Prostate gland (tissue), 2 donors: ENCODE data around the gene MYOT. TPM values are rescaled to one million over a fixed set of nuclear protein-coding genes. Genes with fewer than 3 reads are reported as not detected.
"Not testable (repeated sequence)": the region's sequence is repeated elsewhere in the genome, so short reads cannot be mapped to it uniquely, and the experiment has no call there.

ENCODE experiments used
- DNase-seq: peaks from one replicate; pipeline ENCODE4 v3.0.0-alpha.2; 2019; ENCODE audit warnings: low spot score
- H3K27ac ChIP-seq, 2 donors: fragments of 200-600 bp; sonication (generic); 2 replicates each; pipeline ENCODE4 v1.5.1; 2017 to 2019
- H3K27me3 ChIP-seq: fragments of 200-600 bp; sonication (generic); replicated peaks from 2 replicates; pipeline ENCODE4 v1.5.1; 2019; ENCODE audit not compliant: insufficient read depth
- H3K36me3 ChIP-seq, 2 donors: fragments of 200-600 bp; sonication (generic); 1 replicate in 1 of 2; 2 replicates in 1 of 2; pipeline versions ENCODE4 v1.5.1 to v1.8.1; 2017 to 2019
- H3K4me1 ChIP-seq: fragments of 200-600 bp; sonication (generic); replicated peaks from 2 replicates; pipeline ENCODE4 v1.5.1; 2019
- H3K4me3 ChIP-seq, 2 donors: fragments of 200-600 bp; sonication (generic); 2 replicates each; pipeline ENCODE4 v1.5.1; 2017 to 2019
- H3K9me3 ChIP-seq: fragments of 200-600 bp; sonication (generic); 2 replicates; pipeline ENCODE4 v1.5.1; 2017
- POLR2A ChIP-seq: fragments of 450-650 bp; IDR thresholded peaks from one replicate; pipeline ENCODE4 v1.6.1; 2016; ENCODE audit warnings: antibody characterized with exemption, mild to moderate bottlenecking
- POLR2AphosphoS5 ChIP-seq: sonication (generic); formaldehyde crosslinking; IDR thresholded peaks from one replicate; pipeline ENCODE4 v1.6.1; 2017; ENCODE audit warnings: antibody characterized with exemption
- WGBS: methylation state at CpG from one replicate; pipeline ENCODE4 v1.1.5; 2018; 5-methylcytosine and 5-hydroxymethylcytosine counted together
- intact Hi-C: fragments of 100-400 bp; cut with DNase I; formaldehyde crosslinking; loops from one replicate; pipeline ENCODE4 v1.14.2; 2022
- total RNA-seq, 2 donors: library from RNA; depleted of rRNA; stranded (reverse); fragments of >200 nt; gene quantifications; one replicate each; pipeline ENCODE4 v1.1.0, GENCODE V29; 2016
- TF ChIP-seq, protein P1 (sequence below), 4 experiments: fragments of 200-600 bp in 2 of 4; fragments of 450-650 bp in 2 of 4; sonication (generic) in 2 of 4; IDR thresholded peaks; 1 replicate in 3 of 4; 2 replicates in 1 of 4; pipeline ENCODE4 v1.5.1; 2016 to 2019; ENCODE audit warnings: antibody characterized with exemption in 4 of 4, mild to moderate bottlenecking in 2 of 4, moderate library complexity in 2 of 4

The MYOT gene
- total RNA-seq, 2 donors from 2014 or later, result 0.34 to 7.2 TPM

DNA sequence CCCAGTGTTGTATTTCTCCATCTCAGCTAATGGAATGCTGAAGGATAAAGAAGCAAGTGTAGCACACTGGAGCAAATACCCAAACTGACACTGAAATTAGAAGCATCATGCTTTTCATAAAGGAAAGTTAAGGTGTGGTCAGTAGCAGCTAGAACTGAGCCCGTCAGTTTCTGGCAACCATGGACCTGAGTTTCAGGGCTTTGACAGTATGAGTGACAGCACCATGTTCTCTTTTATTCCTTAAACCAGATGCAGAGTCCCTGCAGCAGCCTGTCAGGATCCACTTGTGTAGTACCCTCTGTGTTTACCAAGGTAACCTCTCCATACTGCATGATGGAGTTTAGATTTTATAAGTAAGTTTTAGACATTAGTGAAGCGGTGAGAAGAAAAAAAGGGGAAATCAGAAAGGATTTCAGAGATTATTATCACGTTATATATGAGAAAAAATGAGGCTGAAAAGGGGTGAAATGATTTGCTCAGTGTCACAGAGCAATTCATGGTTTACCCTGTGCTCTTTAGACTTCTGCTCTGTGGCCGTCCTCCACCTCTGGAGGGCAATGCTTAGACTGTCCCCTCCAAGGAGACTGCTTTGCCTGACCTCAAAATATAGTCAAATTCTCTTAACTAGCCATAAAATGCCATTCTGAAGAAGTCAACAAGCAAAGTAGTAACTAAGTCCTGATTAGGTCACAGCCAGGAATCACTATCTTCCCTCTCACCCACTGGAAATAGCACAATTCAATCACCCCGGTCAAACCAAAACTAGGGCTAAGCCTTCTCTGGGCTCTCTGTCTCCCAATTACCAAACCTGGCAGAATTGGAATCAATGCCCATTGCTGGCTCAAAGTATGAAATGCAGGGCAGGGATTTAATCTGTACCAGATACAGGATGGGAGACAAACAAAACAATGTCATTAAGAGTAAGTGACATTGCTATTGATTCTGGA lies 10.5 kb upstream of the MYOT start:
- no peak for TF ChIP-seq POLR2AphosphoS5
- TF ChIP-seq, protein P1, sequence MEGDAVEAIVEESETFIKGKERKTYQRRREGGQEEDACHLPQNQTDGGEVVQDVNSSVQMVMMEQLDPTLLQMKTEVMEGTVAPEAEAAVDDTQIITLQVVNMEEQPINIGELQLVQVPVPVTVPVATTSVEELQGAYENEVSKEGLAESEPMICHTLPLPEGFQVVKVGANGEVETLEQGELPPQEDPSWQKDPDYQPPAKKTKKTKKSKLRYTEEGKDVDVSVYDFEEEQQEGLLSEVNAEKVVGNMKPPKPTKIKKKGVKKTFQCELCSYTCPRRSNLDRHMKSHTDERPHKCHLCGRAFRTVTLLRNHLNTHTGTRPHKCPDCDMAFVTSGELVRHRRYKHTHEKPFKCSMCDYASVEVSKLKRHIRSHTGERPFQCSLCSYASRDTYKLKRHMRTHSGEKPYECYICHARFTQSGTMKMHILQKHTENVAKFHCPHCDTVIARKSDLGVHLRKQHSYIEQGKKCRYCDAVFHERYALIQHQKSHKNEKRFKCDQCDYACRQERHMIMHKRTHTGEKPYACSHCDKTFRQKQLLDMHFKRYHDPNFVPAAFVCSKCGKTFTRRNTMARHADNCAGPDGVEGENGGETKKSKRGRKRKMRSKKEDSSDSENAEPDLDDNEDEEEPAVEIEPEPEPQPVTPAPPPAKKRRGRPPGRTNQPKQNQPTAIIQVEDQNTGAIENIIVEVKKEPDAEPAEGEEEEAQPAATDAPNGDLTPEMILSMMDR (IDR thresholded peaks at IDR 0.05), result no peak
- TF ChIP-seq POLR2A, result no peak
- intact Hi-C loops, result no loop called here
- DNase-seq, result no peak
- peaks cover 2% of the 10 kb centered on the region for H3K27me3 ChIP-seq
- 89% methylated on average over 5 of the region's 5 CpGs for WGBS
- H3K4me1 ChIP-seq, result peaks cover 4% of the 10 kb centered on the region
- H3K4me3 ChIP-seq, result no peak overlapping the region
- H3K36me3 ChIP-seq, result no peaks in the 10 kb centered on the region
- H3K9me3 ChIP-seq, result no peaks in the 10 kb centered on the region
- H3K27ac ChIP-seq, result no peak overlapping the region

DNA sequence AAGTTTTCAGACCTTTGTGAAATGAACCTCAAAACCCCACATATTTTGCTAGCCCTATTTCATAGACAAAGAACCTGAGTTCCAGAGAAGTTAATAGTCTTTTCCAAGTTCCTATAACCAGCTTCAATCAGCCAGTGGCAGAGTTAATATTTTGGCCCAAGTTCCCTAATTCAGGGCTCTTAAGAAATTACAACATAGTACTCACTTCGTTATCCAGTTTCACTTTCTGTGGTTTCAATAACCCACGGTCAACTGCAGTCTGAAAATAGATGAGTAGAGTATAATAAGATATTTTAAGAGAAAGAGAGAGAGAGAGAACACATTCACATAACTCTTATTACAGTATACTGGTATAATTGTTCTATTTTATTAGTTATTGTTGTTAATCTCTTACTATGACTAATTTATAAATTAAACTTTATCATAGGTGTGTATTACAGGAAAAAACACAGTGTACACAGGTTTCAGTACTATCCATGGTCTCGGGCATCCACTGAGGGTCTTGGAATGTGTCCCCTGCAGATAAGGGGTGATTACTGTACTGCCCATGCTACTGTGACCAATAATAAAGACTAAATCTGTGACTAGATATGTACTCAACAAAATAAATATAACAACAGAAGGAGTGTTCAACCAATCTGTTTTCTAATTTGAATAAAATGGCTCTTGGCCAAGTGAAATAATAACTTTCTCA lies 9.3 kb upstream of the MYOT start:
- TF ChIP-seq, protein P1 (IDR thresholded peaks at IDR 0.05), result no peak
- peak; percentile 17 for TF ChIP-seq POLR2AphosphoS5
- no peaks in the 10 kb centered on the region for H3K36me3 ChIP-seq
- DNase-seq, result no peak
- H3K4me3 ChIP-seq, result no peak overlapping the region
- intact Hi-C loops, result no loop called here
- peaks cover 4% of the 10 kb centered on the region for H3K4me1 ChIP-seq
- peaks cover 2% of the 10 kb centered on the region for H3K27me3 ChIP-seq
- H3K9me3 ChIP-seq, result no peaks in the 10 kb centered on the region
- WGBS, result 37% methylated on average over 3 of the region's 3 CpGs
- peak overlapping the region; percentile 12 to 30 for H3K27ac ChIP-seq

- Histone ChIP-seq H3K27ac (no peak overlapping the region), H3K36me3 (no peaks in the 10 kb centered on the region), H3K27me3 (peaks cover 2% of the 10 kb centered on the region), H3K9me3 (no peaks in the 10 kb centered on the region), H3K4me3 (no peak overlapping the region), H3K4me1 (peaks cover 4% of the 10 kb centered on the region)
- intact Hi-C loops, result no loop called here
- DNase-seq, result no peak
- 79% methylated on average over 5 of the region's 5 CpGs for WGBS
- TF ChIP-seq POLR2AphosphoS5 (no peak), POLR2A (no peak)
- TF ChIP-seq, protein P1 (IDR thresholded peaks at IDR 0.05), result no peak
These were observed 8.7 kb upstream of the MYOT start for GRCh38 chr5:137858954-137859353.

GRCh38 chr5:137862251-137862650 lies 5.4 kb upstream of the MYOT start:
- Histone ChIP-seq H3K4me1 (peaks cover 4% of the 10 kb centered on the region), H3K27ac (no peak overlapping the region), H3K27me3 (peaks cover 2% of the 10 kb centered on the region), H3K9me3 (no peaks in the 10 kb centered on the region), H3K4me3 (no peak overlapping the region), H3K36me3 (no peaks in the 10 kb centered on the region)
- no peak for DNase-seq
- TF ChIP-seq, protein P1 (IDR thresholded peaks at IDR 0.05), result no peak
- no peak for TF ChIP-seq POLR2A
- no peak for TF ChIP-seq POLR2AphosphoS5
- 85% methylated on average over 3 of the region's 3 CpGs for WGBS
- intact Hi-C loops, result no loop called here

GRCh38 chr5:137863653-137864052 lies 4.0 kb upstream of the MYOT start:
- intact Hi-C loops, H3K36me3 ChIP-seq, H3K4me1 ChIP-seq, H3K27me3 ChIP-seq, H3K4me3 ChIP-seq, H3K27ac ChIP-seq, H3K9me3 ChIP-seq, DNase-seq: not testable (repeated sequence)
- 96% methylated on average over 6 of the region's 6 CpGs for WGBS
